Measurements from ENCODE around the gene SGPP1.

DNA sequence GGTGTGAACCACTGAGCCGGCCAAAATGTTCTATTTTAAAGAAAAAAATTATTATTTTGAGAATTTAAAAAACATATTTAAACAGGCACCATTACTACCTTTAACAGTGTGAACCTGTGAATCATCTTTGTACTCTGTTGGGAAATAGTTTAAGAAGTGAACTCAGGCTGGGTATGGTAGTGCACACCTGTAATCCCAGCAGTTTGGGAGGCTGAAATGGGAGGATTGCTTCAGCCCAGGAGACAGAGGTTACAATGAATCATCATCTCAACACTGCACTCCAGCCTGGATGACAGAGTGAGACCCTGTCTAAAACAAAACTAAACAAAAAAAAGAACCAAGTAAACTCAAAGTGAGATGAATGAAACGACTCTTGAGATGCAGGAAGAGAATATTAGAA is 83.1 kb downstream of the SGPP1 start:
- TF ChIP-seq, protein P1, sequence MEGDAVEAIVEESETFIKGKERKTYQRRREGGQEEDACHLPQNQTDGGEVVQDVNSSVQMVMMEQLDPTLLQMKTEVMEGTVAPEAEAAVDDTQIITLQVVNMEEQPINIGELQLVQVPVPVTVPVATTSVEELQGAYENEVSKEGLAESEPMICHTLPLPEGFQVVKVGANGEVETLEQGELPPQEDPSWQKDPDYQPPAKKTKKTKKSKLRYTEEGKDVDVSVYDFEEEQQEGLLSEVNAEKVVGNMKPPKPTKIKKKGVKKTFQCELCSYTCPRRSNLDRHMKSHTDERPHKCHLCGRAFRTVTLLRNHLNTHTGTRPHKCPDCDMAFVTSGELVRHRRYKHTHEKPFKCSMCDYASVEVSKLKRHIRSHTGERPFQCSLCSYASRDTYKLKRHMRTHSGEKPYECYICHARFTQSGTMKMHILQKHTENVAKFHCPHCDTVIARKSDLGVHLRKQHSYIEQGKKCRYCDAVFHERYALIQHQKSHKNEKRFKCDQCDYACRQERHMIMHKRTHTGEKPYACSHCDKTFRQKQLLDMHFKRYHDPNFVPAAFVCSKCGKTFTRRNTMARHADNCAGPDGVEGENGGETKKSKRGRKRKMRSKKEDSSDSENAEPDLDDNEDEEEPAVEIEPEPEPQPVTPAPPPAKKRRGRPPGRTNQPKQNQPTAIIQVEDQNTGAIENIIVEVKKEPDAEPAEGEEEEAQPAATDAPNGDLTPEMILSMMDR (IDR thresholded peaks at IDR 0.05), result no peak
- no peak for TF ChIP-seq POLR2A (IDR thresholded peaks at IDR 0.05)
